HepG2 (cell line): Measurements from ENCODE around the gene FOXI2. TPM values are rescaled to one million over a fixed set of nuclear protein-coding genes. Genes with fewer than 3 reads are reported as not detected.

Source experiments
- ATAC-seq: fragments of 200-7000 bp; cut with Tn5 transposase; 3 replicates; pipeline ENCODE4 v1.9.1; 2020; ENCODE audit warnings: mild to moderate bottlenecking, moderate library complexity
- BruUV-seq: library from RNA; stranded (reverse); fragments of 400-500 nt; replicated peaks from 2 replicates; lab custom pipeline; 2021; lab: Mats Ljungman, UMichigan
- CTCF ChIA-PET: fragments of 300-600 bp; formaldehyde crosslinking; extraction: SDS; loops from one replicate; lab custom pipeline; 2021; ENCODE audit warnings: low total read pairs, inconsistent platforms, low intra/inter-chr PET ratio; lab: Yijun Ruan, JAX
- POLR2A ChIA-PET: fragments of 350-600 bp; sonication (Branson Sonifier 250); formaldehyde crosslinking; loops from one replicate; lab custom pipeline; 2020; ENCODE audit warnings: antibody characterized with exemption, inconsistent platforms; lab: Yijun Ruan, JAX
- DNase-seq: peaks from one replicate; pipeline ENCODE4 v3.0.0-alpha.2; 2015; ENCODE audit warnings: low spot score
- FAIRE-seq: peaks from 3 replicates; lab custom pipeline; 2011; peaks lifted over from hg19 to GRCh38; lab: Jason Lieb, UNC
- H2AFZ ChIP-seq: one replicate; pipeline ENCODE4 v1.6.1; 2011; ENCODE audit warnings: low read length, inconsistent platforms
- H3K27ac ChIP-seq: fragments of 300-600 bp; 3 replicates; pipeline ENCODE4 v1.8.0; 2011; ENCODE audit warnings: mixed run types, mild to moderate bottlenecking, mixed read lengths, low read length, inconsistent platforms; ENCODE audit not compliant: insufficient read depth; ENCODE audit errors: extremely low read length
- H3K27me3 ChIP-seq, 2 experiments: fragments of 200-600 bp in 1 of 2; 2 replicates in 1 of 2; 3 replicates in 1 of 2; pipeline versions ENCODE4 v1.6.0 to v1.8.0; 2011; ENCODE audit warnings: low read length in 2 of 2, mild to moderate bottlenecking in 2 of 2, moderate library complexity in 2 of 2, inconsistent platforms in 1 of 2; ENCODE audit not compliant: insufficient read depth in 2 of 2, control insufficient read depth in 1 of 2
- H3K36me3 ChIP-seq, 2 experiments: fragments of 200-600 bp in 1 of 2; replicated peaks in 1 of 2; 2 replicates in 1 of 2; 3 replicates in 1 of 2; pipeline versions ENCODE4 v1.5.1 to v1.8.0; 2011; ENCODE audit warnings: low read length in 2 of 2, inconsistent platforms in 1 of 2; ENCODE audit not compliant: insufficient read depth in 2 of 2, control insufficient read depth in 1 of 2
- H3K4me1 ChIP-seq: 2 replicates; pipeline ENCODE4 v1.5.1; 2012; ENCODE audit warnings: low read length, inconsistent platforms; ENCODE audit not compliant: insufficient read depth
- H3K4me2 ChIP-seq: 2 replicates; pipeline ENCODE4 v1.6.0; 2011; ENCODE audit warnings: low read depth, low read length, inconsistent platforms
- H3K4me3 ChIP-seq, 3 experiments: fragments of 200-600 bp in 1 of 3; sonication (generic), shearing (Covaris generic) in 1 of 3; replicated peaks in 1 of 3; 2 replicates each; pipeline ENCODE4 v1.5.1; 2011 to 2016; ENCODE audit warnings: low read length in 3 of 3, inconsistent platforms in 2 of 3, low read depth in 2 of 3, mild to moderate bottlenecking in 2 of 3, control low read depth in 1 of 3, mixed read lengths in 1 of 3; ENCODE audit not compliant: insufficient read depth in 1 of 3
- H3K79me2 ChIP-seq: one replicate; pipeline ENCODE4 v1.6.1; 2011; ENCODE audit warnings: low read length, inconsistent platforms; ENCODE audit not compliant: insufficient read depth
- H3K9ac ChIP-seq: 2 replicates; pipeline ENCODE4 v1.6.0; 2011; ENCODE audit warnings: mild to moderate bottlenecking, low read depth, low read length, inconsistent platforms; ENCODE audit not compliant: insufficient read depth
- H3K9me3 ChIP-seq: 2 replicates; pipeline ENCODE4 v1.5.1; 2012; ENCODE audit warnings: mild to moderate bottlenecking, low read length
- H4K20me1 ChIP-seq: 2 replicates; pipeline ENCODE4 v1.6.0; 2011; ENCODE audit warnings: inconsistent platforms, mild to moderate bottlenecking, low read length, moderate library complexity; ENCODE audit not compliant: insufficient read depth
- EZH2 ChIP-seq: conservative IDR thresholded peaks from 2 replicates; pipeline ENCODE4 v1.6.1; 2012; ENCODE audit warnings: mild to moderate bottlenecking, low read depth, low read length, moderate library complexity
- ZNF652 ChIP-seq: IDR thresholded peaks from 2 replicates; pipeline ENCODE4 v1.6.1; 2016; ENCODE audit warnings: low read depth, borderline replicate concordance
- WGBS: methylation state at CpG from one replicate; pipeline ENCODE4 v1.1.6; 2017; ENCODE audit warnings: low lambda C conversion rate; 5-methylcytosine and 5-hydroxymethylcytosine counted together
- in situ Hi-C: cut with HindIII; loops from 2 replicates; pipeline ENCODE4 v1.10.0; 2017; ENCODE audit warnings: low pct_unique_long_range_greater_than_20kb; ENCODE audit not compliant: extremely low pct_ligation_motif_present
- intact Hi-C: fragments of 100-400 bp; cut with micrococcal nuclease; formaldehyde crosslinking; loops from one replicate; pipeline ENCODE4 v1.10.0; 2022; ENCODE audit not compliant: unreplicated experiment
- polyA plus RNA-seq, 8 experiments: library from polyadenylated mRNA; depleted of rRNA in 3 of 8; stranded (reverse) in 7 of 8; unstranded in 1 of 8; fragments of >200 nt; fragmentation: Illumina TruSeq in 4 of 8; extraction: Trizol in 4 of 8; gene quantifications; 2 replicates each; pipeline versions ENCODE4 v1.2.1 to v1.2.3, GENCODE V29; 2011 to 2016; ENCODE audit warnings: low read depth in 4 of 8, missing spikeins in 1 of 8, mixed read lengths in 1 of 8; ENCODE audit not compliant: insufficient read depth in 1 of 8
- total RNA-seq, 5 experiments: library from RNA; depleted of rRNA; stranded (reverse); fragments of >200 nt; fragmentation: Illumina TruSeq; extraction: Trizol; gene quantifications; 2 replicates each; pipeline ENCODE4 v1.2.3, GENCODE V29; 2016; ENCODE audit warnings: low read depth in 1 of 5
- TF ChIP-seq, protein P1 (sequence below): sonication (generic); formaldehyde crosslinking; conservative IDR thresholded peaks from 2 replicates; pipeline ENCODE4 v1.8.0; 2022; ENCODE audit warnings: low read depth, missing genetic modification reagents

FOXI2 gene
- total and polyA plus RNA-seq, 2 of the 13 experiments (the other 11 are each of a cell fraction or from before 2014, with no cell fraction given), result not detected

GRCh38 chr10:127774766-127775559 lies 38.0 kb downstream of the FOXI2 start:
- in situ Hi-C loops (no loop called here), intact Hi-C loops (no loop called here)
- Histone ChIP-seq H3K27me3 (no peaks in the 10 kb centered on the region), H3K4me1 (no peaks in the 10 kb centered on the region), H4K20me1 (no peaks in the 10 kb centered on the region), H3K36me3 (no peaks in the 10 kb centered on the region), H3K9ac (no peak overlapping the region), H3K27ac (no peak overlapping the region), H3K4me3 (no peak overlapping the region), H3K4me2 (no peak overlapping the region), H3K9me3 (no peaks in the 10 kb centered on the region), H2AFZ (no peak overlapping the region), H3K79me2 (no peaks in the 10 kb centered on the region)
- DNase-seq (no peak), FAIRE-seq (no peak), ATAC-seq (peak; percentile 55; the same call in 2 of the 3 replicates)
- 2% methylated on average over 9 of the region's 10 CpGs for WGBS
- ChIA-PET POLR2A (no interaction called here), CTCF (no interaction called here)
- BruUV-seq, result no TSS peak
- no peak for TF ChIP-seq EZH2
- peak; percentile 49; the same call in 1 of the 2 replicates for TF ChIP-seq ZNF652 (CRISPR knock-in tag)
- TF ChIP-seq, all 625 proteins: peak for 1

DNA sequence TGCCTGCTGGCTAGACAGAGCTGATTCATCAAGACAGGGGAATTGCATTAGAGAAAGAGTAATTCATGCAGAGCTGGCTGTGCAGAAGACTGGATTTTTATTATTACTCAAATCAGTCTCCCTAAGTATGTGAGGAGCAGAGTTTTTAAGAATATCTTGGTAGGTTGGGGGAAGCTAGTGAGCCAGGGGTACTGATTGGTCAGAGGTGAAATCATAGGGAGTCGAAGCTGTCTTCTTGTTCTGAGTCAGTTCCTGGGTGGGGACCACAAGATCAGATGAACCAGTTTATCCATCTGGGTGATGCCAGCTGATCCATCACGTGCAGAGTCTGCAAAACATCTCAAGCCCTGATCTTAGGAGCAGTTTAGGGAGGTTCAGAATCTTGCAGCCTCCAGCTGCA lies 39.8 kb downstream of the FOXI2 start:
- no peaks in the 10 kb centered on the region for H3K4me1 ChIP-seq
- no peak for DNase-seq
- CTCF ChIA-PET, result no interaction called here
- in situ Hi-C loops (no loop called here), intact Hi-C loops (no loop called here)
- no peaks in the 10 kb centered on the region for H3K27me3 ChIP-seq
- H4K20me1 ChIP-seq, result no peaks in the 10 kb centered on the region
- ATAC-seq, result no peak
- TF ChIP-seq, protein P1, sequence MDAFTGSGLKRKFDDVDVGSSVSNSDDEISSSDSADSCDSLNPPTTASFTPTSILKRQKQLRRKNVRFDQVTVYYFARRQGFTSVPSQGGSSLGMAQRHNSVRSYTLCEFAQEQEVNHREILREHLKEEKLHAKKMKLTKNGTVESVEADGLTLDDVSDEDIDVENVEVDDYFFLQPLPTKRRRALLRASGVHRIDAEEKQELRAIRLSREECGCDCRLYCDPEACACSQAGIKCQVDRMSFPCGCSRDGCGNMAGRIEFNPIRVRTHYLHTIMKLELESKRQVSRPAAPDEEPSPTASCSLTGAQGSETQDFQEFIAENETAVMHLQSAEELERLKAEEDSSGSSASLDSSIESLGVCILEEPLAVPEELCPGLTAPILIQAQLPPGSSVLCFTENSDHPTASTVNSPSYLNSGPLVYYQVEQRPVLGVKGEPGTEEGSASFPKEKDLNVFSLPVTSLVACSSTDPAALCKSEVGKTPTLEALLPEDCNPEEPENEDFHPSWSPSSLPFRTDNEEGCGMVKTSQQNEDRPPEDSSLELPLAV (CRISPR knock-in tag), result no peak
- H3K27ac ChIP-seq, result no peak overlapping the region
- no peak overlapping the region for H2AFZ ChIP-seq
- no peak for FAIRE-seq
- H3K9ac ChIP-seq, result no peak overlapping the region
- H3K36me3 ChIP-seq, result no peaks in the 10 kb centered on the region
- POLR2A ChIA-PET, result no interaction called here
- no peak overlapping the region for H3K4me3 ChIP-seq
- no TSS peak for BruUV-seq
- H3K79me2 ChIP-seq, result no peaks in the 10 kb centered on the region
- no peaks in the 10 kb centered on the region for H3K9me3 ChIP-seq
- WGBS, result 0% methylated on average over 1 of the region's 2 CpGs
- H3K4me2 ChIP-seq, result no peak overlapping the region
